BJ (cell line): Measurements from ENCODE around the gene KRT6A. TPM values are rescaled to one million over a fixed set of nuclear protein-coding genes. Genes with fewer than 3 reads are reported as not detected.

Experiments
- CTCF ChIA-PET: fragments of 350-600 bp; formaldehyde crosslinking; extraction: SDS; loops from one replicate; lab custom pipeline; 2021; ENCODE audit warnings: antibody characterized with exemption, inconsistent platforms; lab: Yijun Ruan, JAX
- POLR2A ChIA-PET: fragments of 300-600 bp; sonication (Branson Sonifier 250); formaldehyde crosslinking; extraction: SDS; loops from one replicate; lab custom pipeline; 2021; ENCODE audit warnings: antibody characterized with exemption; lab: Charles Lee
- DNase-seq: peaks from one replicate; pipeline ENCODE4 v3.0.0-alpha.2; 2011; ENCODE audit warnings: low read depth
- H3K27me3 ChIP-seq: 2 replicates; pipeline ENCODE4 v1.6.0; 2011; ENCODE audit warnings: low read length; ENCODE audit not compliant: control insufficient read depth, insufficient read depth
- H3K36me3 ChIP-seq: 2 replicates; pipeline ENCODE4 v1.5.1; 2011; ENCODE audit warnings: low read length; ENCODE audit not compliant: control insufficient read depth, insufficient read depth
- H3K4me3 ChIP-seq: 2 replicates; pipeline ENCODE4 v1.5.1; 2011; ENCODE audit warnings: low read depth, mild to moderate bottlenecking, control low read depth, low read length
- CTCF ChIP-seq: IDR thresholded peaks from 2 replicates; pipeline ENCODE4 v1.5.1; 2011; ENCODE audit warnings: low read depth, mild to moderate bottlenecking, control low read depth, inconsistent platforms, low read length, moderate library complexity; ENCODE audit not compliant: insufficient read depth
- polyA plus RNA-seq: library from polyadenylated mRNA; depleted of rRNA; stranded (reverse); fragments of >200 nt; gene quantifications from 2 replicates; pipeline ENCODE4 v1.2.3, GENCODE V29; 2011

The KRT6A gene
- polyA plus RNA-seq, 1 experiment: not detected

DNA sequence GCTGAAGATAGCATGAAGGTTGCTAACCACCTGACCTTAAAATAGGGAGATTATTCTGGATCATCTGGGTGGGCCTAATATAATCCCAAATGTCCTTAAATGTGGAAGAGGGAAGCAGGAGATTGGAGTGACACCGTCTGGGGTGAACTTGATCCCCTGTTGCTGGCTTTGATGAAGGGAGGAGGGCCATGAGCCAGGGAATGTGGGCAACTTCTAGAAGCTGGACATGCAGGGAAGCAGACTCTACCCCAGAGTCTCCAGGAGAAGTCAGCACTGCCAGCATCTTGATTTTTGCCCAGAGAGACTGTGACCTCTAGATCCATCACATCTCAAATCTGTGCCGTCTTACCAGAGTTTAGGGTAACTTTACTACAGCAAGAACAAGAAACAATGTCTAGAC lies 36.4 kb upstream of the KRT6A start:
- ChIA-PET CTCF (no interaction called here), POLR2A (no interaction called here)
- no peak for TF ChIP-seq CTCF
- no peak for DNase-seq
- Histone ChIP-seq H3K36me3 (no peaks in the 10 kb centered on the region), H3K27me3 (peaks cover 10% of the 10 kb centered on the region), H3K4me3 (no peak overlapping the region)

GRCh38 chr12:52528641-52529143 lies 35.6 kb upstream of the KRT6A start:
- TF ChIP-seq CTCF: no peak
- peaks cover 15% of the 10 kb centered on the region for H3K27me3 ChIP-seq
- no peaks in the 10 kb centered on the region for H3K36me3 ChIP-seq
- no peak for DNase-seq
- H3K4me3 ChIP-seq: no peak overlapping the region
- CTCF ChIA-PET: interaction anchor here (1.1 kb wide), 1 partner anchor 12 kb away, joined by 3 read pairs; no protein-coding TSS in a partner anchor
- POLR2A ChIA-PET: no interaction called here

DNA sequence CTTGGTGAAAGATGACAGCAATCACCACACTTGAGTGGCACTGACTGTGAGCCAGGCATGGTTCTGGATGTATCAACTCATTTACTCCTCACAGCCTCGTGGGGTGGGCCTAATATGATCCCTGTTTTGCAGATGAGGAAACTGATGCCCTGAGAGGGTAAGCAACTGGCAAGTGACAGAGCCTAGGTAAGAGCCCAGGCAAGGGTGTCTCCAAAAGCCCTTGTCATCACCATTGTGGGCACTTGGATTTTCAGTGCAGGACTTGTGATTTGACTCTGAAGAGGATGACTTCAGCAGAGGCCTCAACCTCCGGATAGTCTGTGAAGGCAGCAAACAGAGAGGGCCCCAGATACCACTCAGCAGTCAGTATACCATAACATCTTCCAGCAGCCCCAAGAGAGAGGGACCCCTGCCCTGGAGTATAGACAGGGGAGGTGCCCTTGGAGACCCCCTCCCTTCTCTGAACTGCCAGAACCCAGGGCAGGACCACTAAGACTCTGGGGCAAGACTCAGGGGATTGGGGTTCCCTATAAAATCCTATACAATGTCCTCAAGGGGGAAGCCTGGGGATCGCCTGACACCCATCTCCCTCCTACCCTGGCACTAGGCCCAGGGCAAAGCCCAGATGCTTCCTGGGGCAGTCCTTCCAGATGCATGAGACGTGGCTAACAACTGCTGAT lies 34.2 kb upstream of the KRT6A start:
- Histone ChIP-seq H3K27me3 (peaks cover 21% of the 10 kb centered on the region), H3K36me3 (no peaks in the 10 kb centered on the region), H3K4me3 (no peak overlapping the region)
- ChIA-PET POLR2A (no interaction called here), CTCF (no interaction called here)
- no peak for DNase-seq
- TF ChIP-seq CTCF: no peak

GRCh38 chr12:52526511-52526951 lies 33.5 kb upstream of the KRT6A start:
- CTCF ChIA-PET: no interaction called here
- Histone ChIP-seq H3K4me3 (no peak overlapping the region), H3K36me3 (no peaks in the 10 kb centered on the region), H3K27me3 (peaks cover 23% of the 10 kb centered on the region)
- DNase-seq: no peak
- POLR2A ChIA-PET: no interaction called here
- no peak for TF ChIP-seq CTCF

DNA sequence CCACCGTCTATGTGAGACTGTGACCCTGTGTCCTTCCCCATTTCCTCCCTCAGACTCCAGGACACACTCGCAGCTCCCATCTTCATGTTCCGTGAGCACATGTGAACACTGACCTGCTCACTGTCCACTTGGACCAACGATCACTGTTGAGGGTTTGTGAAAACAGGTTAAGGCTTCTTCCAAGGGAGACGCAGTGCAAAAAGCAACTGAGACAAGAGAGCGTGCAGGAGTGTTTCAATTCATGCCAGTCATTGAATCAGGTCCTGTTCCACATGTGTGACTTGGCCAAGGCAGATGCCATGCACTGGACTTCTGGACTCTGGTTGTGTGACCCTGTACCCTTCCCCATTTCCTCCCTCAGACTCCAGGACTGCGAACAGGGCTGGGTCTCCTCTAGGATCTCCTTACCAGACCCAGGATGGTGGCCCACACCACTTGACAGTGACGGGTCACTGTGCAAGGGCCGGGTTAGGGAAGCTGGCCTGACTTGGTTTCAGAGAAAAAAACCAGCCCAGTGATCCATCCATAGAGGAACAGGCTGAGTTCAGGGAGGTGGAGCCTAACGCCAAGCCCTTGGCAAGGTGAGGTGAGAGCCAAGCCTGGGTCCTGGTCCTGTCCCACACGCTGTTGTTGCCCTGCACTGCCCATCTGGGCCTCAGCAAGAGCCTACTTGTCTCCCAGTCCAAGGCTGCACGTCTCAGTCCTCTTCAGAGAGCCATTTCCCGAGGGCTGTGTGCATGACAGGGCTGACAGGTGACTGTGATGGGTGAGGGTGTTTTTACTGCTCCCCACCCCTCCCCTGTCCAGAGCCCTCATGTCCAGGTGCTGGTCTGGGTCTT lies 32.8 kb upstream of the KRT6A start:
- H3K27me3 ChIP-seq: peaks cover 21% of the 10 kb centered on the region
- H3K4me3 ChIP-seq: no peak overlapping the region
- CTCF ChIA-PET: no interaction called here

More for the DNA sequence above, 32.8 kb upstream of the KRT6A start:
- no peak for DNase-seq
- H3K36me3 ChIP-seq: no peaks in the 10 kb centered on the region
- TF ChIP-seq CTCF: no peak
- POLR2A ChIA-PET: no interaction called here
